ENCODE measurements around the gene LYPD1. TPM values are rescaled to one million over a fixed set of nuclear protein-coding genes. Genes with fewer than 3 reads are reported as not detected.

Gene LYPD1
- total RNA-seq, 1 experiment from 2014 or later, result not detected

GRCh38 chr2:132598536-132598935, 71.5 kb downstream of the LYPD1 start (continued):
- TF ChIP-seq CBX3 (IDR thresholded peaks at IDR 0.05; ENCODE audit: low read depth), result no peak
- no peak for TF ChIP-seq CEBPB (IDR thresholded peaks at IDR 0.05; ENCODE audit: low read depth)
- TF ChIP-seq JUND (IDR thresholded peaks at IDR 0.05), result no peak

GRCh38 chr2:132597831-132598230, 72.2 kb downstream of the LYPD1 start:
- no peaks in the 10 kb centered on the region for H3K9me3 ChIP-seq (ENCODE audit: control insufficient read depth in 1 of 2, insufficient read depth in 1 of 2, low read depth in 1 of 2, low read length in 2 of 2)
- BruUV-seq (replicated peaks), result no TSS peak

More at GRCh38 chr2:132597831-132598230, 72.2 kb downstream of the LYPD1 start:
- ChIA-PET RAD21 (ENCODE audit: low non-redundant PET in 1 of 2, low total read pairs in 2 of 2, uncharacterized antibody in 2 of 2, unreplicated experiment in 2 of 2) (no interaction called here), CTCF (no interaction called here), POLR2A (no interaction called here)
- no peaks in the 10 kb centered on the region for H4K20me1 ChIP-seq (ENCODE audit: insufficient read depth)
- intact Hi-C loops (cut with micrococcal nuclease), result no loop called here
- DNase-seq (ENCODE audit: low read depth, low spot score) (no peak), ATAC-seq (no peak)
- H3K27me3 ChIP-seq (ENCODE audit: insufficient read depth, low read length), result no peaks in the 10 kb centered on the region
- H3K36me3 ChIP-seq (ENCODE audit: control insufficient read depth in 1 of 2, insufficient read depth in 2 of 2, low read length in 2 of 2), result no peaks in the 10 kb centered on the region
- no peak for TF ChIP-seq POLR2AphosphoS5 (IDR thresholded peaks at IDR 0.05; ENCODE audit: low read depth, low read length)
- TF ChIP-seq EGR1 (IDR thresholded peaks at IDR 0.05; ENCODE audit: low read depth), result no peak
- TF ChIP-seq SRF (IDR thresholded peaks at IDR 0.05; ENCODE audit: low read depth), result no peak
- TF ChIP-seq ELF1 (IDR thresholded peaks at IDR 0.05; ENCODE audit: borderline replicate concordance, low read depth), result no peak
- TF ChIP-seq CBX3 (IDR thresholded peaks at IDR 0.05; ENCODE audit: low read depth), result no peak
- TF ChIP-seq FOSL1 (IDR thresholded peaks at IDR 0.05; ENCODE audit: low read depth), result no peak
- TF ChIP-seq ZBTB33 (IDR thresholded peaks at IDR 0.05; ENCODE audit: extremely low read depth, insufficient replicate concordance, low read length), result no peak
- TF ChIP-seq ATF3 (IDR thresholded peaks at IDR 0.05), result no peak
- TF ChIP-seq RAD21 (IDR thresholded peaks at IDR 0.05; ENCODE audit: low read depth), result no peak
- TF ChIP-seq CTCF (IDR thresholded peaks at IDR 0.05 in 2 of 3, conservative IDR thresholded peaks at IDR 0.05 in 1 of 3; ENCODE audit: borderline replicate concordance in 1 of 3, insufficient read depth in 1 of 3, low read depth in 2 of 3, low read length in 2 of 3), result no peak
- no peak for TF ChIP-seq ZFX (IDR thresholded peaks at IDR 0.05)
- no peaks in the 10 kb centered on the region for H3K79me2 ChIP-seq (ENCODE audit: insufficient read depth, low read length)
- no peak overlapping the region for H2AFZ ChIP-seq (ENCODE audit: low read depth, low read length, poor library complexity, severe bottlenecking)
- H3K4me3 ChIP-seq (replicated peaks in 1 of 2; ENCODE audit: low read depth in 1 of 2, low read length in 2 of 2), result no peak overlapping the region
- H3K9ac ChIP-seq (ENCODE audit: low read length), result no peak overlapping the region
- H3K9me2 ChIP-seq (ENCODE audit: insufficient read depth), result no peaks in the 10 kb centered on the region
- no peak overlapping the region for H3K27ac ChIP-seq (ENCODE audit: low read depth, low read length)
- no peak overlapping the region for H3K4me2 ChIP-seq (ENCODE audit: low read length)
- H3K4me1 ChIP-seq (ENCODE audit: control insufficient read depth in 1 of 2, insufficient read depth in 2 of 2, low read length in 2 of 2), result no peaks in the 10 kb centered on the region
